Measurements from ENCODE around the gene LEMD3. TPM values are rescaled to one million over a fixed set of nuclear protein-coding genes. Genes with fewer than 3 reads are reported as not detected.

Gene LEMD3
- total RNA-seq, 1 donor from 2014 or later, result 20.9 TPM

DNA sequence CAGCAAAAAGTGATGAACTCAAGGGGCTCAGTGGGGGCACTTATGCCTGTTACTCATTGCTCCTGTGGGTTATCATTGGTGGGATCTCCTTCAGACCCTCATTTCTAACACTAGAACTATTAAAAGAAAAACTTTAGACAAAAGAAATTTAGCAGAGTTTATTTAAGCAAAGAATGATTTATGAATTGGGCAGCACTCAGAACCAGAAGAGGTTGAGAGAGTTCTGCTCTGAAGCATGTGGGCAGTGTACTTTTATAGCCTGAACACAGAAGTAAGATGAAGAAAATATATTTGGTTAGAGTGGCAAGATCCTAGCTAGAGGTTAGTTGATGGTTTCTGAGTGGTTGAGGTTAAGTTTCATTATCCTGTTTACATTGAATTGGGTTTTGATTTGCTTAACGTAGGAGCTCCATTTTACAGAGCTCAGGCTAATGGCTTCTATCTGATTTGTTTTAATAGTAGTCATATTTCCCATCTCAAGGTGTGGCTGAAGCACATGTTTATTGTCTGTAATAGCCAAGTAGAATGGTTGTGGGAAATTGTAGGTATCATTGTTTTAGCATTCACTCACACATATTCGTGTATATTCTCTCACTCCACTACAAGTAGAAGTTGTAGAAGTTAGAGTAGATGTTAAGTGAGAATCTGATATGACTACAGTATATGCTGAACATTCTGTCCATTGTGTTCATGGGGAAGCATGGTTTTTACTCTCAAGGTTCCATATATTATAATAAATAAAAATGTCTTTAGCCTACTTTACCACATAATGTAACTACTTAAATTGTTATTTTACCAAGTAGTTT lies 27.6 kb downstream of the LEMD3 start:
- H3K9me3 ChIP-seq (ENCODE audit: insufficient read depth, low read depth, low read length), result no peaks in the 10 kb centered on the region
- FAIRE-seq (peak; percentile 17), DNase-seq (ENCODE audit: low read depth) (no peak)
- peaks cover 87% of the 10 kb centered on the region for H3K79me2 ChIP-seq (ENCODE audit: insufficient read depth, low read length)
- H3K27me3 ChIP-seq (ENCODE audit: insufficient read depth, low read length), result no peaks in the 10 kb centered on the region
- Mint-ChIP-seq H3K4me1 (ENCODE audit: low read depth, unreplicated experiment) (peaks cover 21% of the 10 kb centered on the region), H3K27ac (ENCODE audit: unreplicated experiment) (no peak overlapping the region), H3K4me3 (ENCODE audit: unreplicated experiment) (no peak overlapping the region), H3K27me3 (ENCODE audit: low read depth, unreplicated experiment) (no peaks in the 10 kb centered on the region), H3K36me3 (ENCODE audit: low read depth, unreplicated experiment) (peaks cover 2% of the 10 kb centered on the region), H3K9me3 (ENCODE audit: unreplicated experiment) (peaks cover 12% of the 10 kb centered on the region)
- no peaks in the 10 kb centered on the region for H3K36me3 ChIP-seq (ENCODE audit: insufficient read depth, low read length)
- H4K20me1 ChIP-seq (ENCODE audit: insufficient read depth, low read length), result peaks cover 71% of the 10 kb centered on the region
- no peak overlapping the region for H3K27ac ChIP-seq (ENCODE audit: low read depth, low read length)
- TF ChIP-seq, protein P1, sequence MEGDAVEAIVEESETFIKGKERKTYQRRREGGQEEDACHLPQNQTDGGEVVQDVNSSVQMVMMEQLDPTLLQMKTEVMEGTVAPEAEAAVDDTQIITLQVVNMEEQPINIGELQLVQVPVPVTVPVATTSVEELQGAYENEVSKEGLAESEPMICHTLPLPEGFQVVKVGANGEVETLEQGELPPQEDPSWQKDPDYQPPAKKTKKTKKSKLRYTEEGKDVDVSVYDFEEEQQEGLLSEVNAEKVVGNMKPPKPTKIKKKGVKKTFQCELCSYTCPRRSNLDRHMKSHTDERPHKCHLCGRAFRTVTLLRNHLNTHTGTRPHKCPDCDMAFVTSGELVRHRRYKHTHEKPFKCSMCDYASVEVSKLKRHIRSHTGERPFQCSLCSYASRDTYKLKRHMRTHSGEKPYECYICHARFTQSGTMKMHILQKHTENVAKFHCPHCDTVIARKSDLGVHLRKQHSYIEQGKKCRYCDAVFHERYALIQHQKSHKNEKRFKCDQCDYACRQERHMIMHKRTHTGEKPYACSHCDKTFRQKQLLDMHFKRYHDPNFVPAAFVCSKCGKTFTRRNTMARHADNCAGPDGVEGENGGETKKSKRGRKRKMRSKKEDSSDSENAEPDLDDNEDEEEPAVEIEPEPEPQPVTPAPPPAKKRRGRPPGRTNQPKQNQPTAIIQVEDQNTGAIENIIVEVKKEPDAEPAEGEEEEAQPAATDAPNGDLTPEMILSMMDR (IDR thresholded peaks at IDR 0.05; ENCODE audit: insufficient read depth, low read depth, low read length), result no peak
- no peak for TF ChIP-seq EZH2 (IDR thresholded peaks at IDR 0.05; ENCODE audit: insufficient read depth, low read length)
- no peak overlapping the region for H3K4me2 ChIP-seq (ENCODE audit: low read length)
- no peak overlapping the region for H2AFZ ChIP-seq (ENCODE audit: low read depth, low read length)
- peaks cover 5% of the 10 kb centered on the region for H3K4me1 ChIP-seq (ENCODE audit: insufficient read depth, low read length)
- H3K4me3 ChIP-seq (ENCODE audit: insufficient read depth, low read depth, low read length), result no peak overlapping the region
- no peak overlapping the region for H3K9ac ChIP-seq (ENCODE audit: low read length)

- H3K4me3 ChIP-seq (ENCODE audit: insufficient read depth, low read depth, low read length), result no peak overlapping the region
- Mint-ChIP-seq H3K27me3 (ENCODE audit: low read depth, unreplicated experiment) (no peaks in the 10 kb centered on the region), H3K9me3 (ENCODE audit: unreplicated experiment) (peaks cover 12% of the 10 kb centered on the region), H3K4me3 (ENCODE audit: unreplicated experiment) (no peak overlapping the region), H3K36me3 (ENCODE audit: low read depth, unreplicated experiment) (no peaks in the 10 kb centered on the region), H3K27ac (ENCODE audit: unreplicated experiment) (no peak overlapping the region), H3K4me1 (ENCODE audit: low read depth, unreplicated experiment) (peaks cover 12% of the 10 kb centered on the region)
- no peak overlapping the region for H3K4me2 ChIP-seq (ENCODE audit: low read length)
- peaks cover 5% of the 10 kb centered on the region for H3K4me1 ChIP-seq (ENCODE audit: insufficient read depth, low read length)
- H3K9me3 ChIP-seq (ENCODE audit: insufficient read depth, low read depth, low read length), result no peaks in the 10 kb centered on the region
- no peak overlapping the region for H2AFZ ChIP-seq (ENCODE audit: low read depth, low read length)
- TF ChIP-seq, protein P1 (IDR thresholded peaks at IDR 0.05; ENCODE audit: insufficient read depth, low read depth, low read length), result no peak
- TF ChIP-seq EZH2 (IDR thresholded peaks at IDR 0.05; ENCODE audit: insufficient read depth, low read length), result no peak
- no peaks in the 10 kb centered on the region for H3K36me3 ChIP-seq (ENCODE audit: insufficient read depth, low read length)
- H3K27me3 ChIP-seq (ENCODE audit: insufficient read depth, low read length), result no peaks in the 10 kb centered on the region
- no peak for DNase-seq (ENCODE audit: low read depth)
- H3K9ac ChIP-seq (ENCODE audit: low read length), result no peak overlapping the region
- FAIRE-seq, result no peak
- no peak overlapping the region for H3K27ac ChIP-seq (ENCODE audit: low read depth, low read length)
- H3K79me2 ChIP-seq (ENCODE audit: insufficient read depth, low read length), result peaks cover 88% of the 10 kb centered on the region
- H4K20me1 ChIP-seq (ENCODE audit: insufficient read depth, low read length), result peaks cover 69% of the 10 kb centered on the region
These were observed 30.2 kb downstream of the LEMD3 start for GRCh38 chr12:65199604-65200003.
